Measurements from ENCODE around the gene ACSF2. TPM values are rescaled to one million over a fixed set of nuclear protein-coding genes. Genes with fewer than 3 reads are reported as not detected.

Gene ACSF2
- total RNA-seq, 1 experiment from 2014 or later = 72.7 TPM

DNA sequence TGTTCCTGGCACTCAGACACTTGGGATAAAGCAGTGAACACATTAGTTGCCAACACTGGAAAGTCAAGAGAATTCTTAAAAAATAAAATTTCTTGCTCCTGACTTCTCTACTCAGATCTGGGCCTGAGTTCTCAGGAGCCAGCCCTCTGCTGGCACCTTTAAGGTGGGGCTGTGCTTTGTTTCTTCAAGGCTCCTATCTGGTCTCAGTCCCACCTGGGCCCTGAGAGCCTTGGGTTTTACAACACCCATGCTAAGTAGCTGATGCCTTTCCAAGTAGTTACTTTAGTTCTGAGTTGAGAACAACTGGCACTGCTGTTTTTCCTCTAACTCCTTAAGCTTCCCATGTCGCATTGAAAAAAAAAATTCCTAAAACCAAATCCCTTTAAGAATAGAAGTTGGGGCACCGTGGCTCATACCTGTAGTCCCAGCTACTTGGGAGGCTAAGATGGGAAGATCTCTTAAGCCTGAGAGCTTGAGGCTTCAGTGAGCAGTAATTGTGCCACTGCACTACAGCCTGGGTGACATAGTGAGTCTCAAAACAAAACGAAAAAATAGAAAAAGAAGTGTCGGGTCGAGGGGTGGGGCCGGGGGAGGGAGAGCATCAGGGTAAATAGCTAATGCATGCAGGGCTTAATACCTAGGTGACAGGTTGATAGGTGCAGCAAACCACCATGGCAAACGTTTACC, 26.1 kb downstream of the ACSF2 start:
- TF ChIP-seq EZH2phosphoT487 (IDR thresholded peaks at IDR 0.05; ENCODE audit: borderline replicate concordance, low read length) (no peak), EZH2 (IDR thresholded peaks at IDR 0.05; ENCODE audit: low read length, unreplicated experiment) (no peak)
- TF ChIP-seq, protein P1, sequence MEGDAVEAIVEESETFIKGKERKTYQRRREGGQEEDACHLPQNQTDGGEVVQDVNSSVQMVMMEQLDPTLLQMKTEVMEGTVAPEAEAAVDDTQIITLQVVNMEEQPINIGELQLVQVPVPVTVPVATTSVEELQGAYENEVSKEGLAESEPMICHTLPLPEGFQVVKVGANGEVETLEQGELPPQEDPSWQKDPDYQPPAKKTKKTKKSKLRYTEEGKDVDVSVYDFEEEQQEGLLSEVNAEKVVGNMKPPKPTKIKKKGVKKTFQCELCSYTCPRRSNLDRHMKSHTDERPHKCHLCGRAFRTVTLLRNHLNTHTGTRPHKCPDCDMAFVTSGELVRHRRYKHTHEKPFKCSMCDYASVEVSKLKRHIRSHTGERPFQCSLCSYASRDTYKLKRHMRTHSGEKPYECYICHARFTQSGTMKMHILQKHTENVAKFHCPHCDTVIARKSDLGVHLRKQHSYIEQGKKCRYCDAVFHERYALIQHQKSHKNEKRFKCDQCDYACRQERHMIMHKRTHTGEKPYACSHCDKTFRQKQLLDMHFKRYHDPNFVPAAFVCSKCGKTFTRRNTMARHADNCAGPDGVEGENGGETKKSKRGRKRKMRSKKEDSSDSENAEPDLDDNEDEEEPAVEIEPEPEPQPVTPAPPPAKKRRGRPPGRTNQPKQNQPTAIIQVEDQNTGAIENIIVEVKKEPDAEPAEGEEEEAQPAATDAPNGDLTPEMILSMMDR (conservative IDR thresholded peaks at IDR 0.05; ENCODE audit: low read depth, low read length) = no peak
- ATAC-seq (peak; percentile 8; the same call in 1 of the 2 replicates), DNase-seq (no peak)
- ChIA-PET CTCF (no interaction called here), POLR2A (ENCODE audit: unreplicated experiment) (no interaction called here)
- Histone ChIP-seq H3K4me1 (ENCODE audit: insufficient read depth, low read length) (peaks cover 33% of the 10 kb centered on the region), H3K27ac (ENCODE audit: low read length) (0 out of 2 replicates have a peak overlapping the region, but pooled peaks have one; percentile 7), H3K9ac (ENCODE audit: low read length) (no peak overlapping the region), H3K79me2 (ENCODE audit: low read length) (peaks cover 11% of the 10 kb centered on the region; the same call in 1 of the 2 replicates), H3K9me3 (ENCODE audit: low read length) (no peaks in the 10 kb centered on the region), H3K27me3 (ENCODE audit: low read length) (no peaks in the 10 kb centered on the region), H4K20me1 (ENCODE audit: low read length) (no peaks in the 10 kb centered on the region), H3K36me3 (ENCODE audit: low read depth, low read length) (no peaks in the 10 kb centered on the region; the same call in 1 of the 2 replicates), H3K9me2 (replicated peaks; ENCODE audit: low read length) (no peaks in the 10 kb centered on the region), H3K4me3 (ENCODE audit: low read length) (no peak overlapping the region), H3F3A (ENCODE audit: low read length, unreplicated experiment) (no peaks in the 10 kb centered on the region), H3K4me2 (ENCODE audit: low read length) (peak overlapping the region; percentile 47), H2AFZ (ENCODE audit: low read length) (no peak overlapping the region)
- intact Hi-C loops (cut with micrococcal nuclease) = no loop called here
- no TSS peak for BruUV-seq (replicated peaks)

DNA sequence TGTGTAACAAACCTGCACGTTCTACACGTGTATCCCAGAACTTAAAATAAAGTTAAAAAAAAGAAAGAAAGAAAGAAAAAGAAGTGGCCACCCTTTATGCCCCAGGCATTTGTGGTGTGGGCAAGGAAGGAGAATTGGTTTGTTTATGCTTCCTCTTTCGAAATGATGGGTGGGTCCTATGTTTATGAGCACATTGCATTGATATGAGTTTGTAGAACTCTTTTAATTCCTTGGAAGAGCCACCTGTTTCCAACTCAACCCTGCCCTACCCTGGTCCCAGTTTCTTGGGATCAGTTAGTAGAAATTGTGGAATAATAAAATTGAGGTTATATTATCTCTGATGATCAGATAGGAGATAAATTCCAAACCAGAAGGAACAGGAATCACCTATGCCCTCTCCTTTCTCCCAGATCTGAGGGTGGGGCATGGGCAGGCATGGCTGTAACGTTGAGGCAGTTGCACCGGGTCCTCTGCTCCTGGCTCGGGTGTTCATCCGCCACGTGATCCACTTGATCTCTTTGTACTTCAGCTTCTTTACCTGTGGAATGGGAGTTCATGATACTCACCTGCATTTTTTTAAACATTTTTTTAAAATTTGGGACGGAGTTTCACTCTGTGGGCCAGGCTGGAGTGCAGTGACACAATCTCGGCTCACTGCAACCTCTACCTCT, 26.7 kb downstream of the ACSF2 start:
- ATAC-seq (peak; percentile 85), DNase-seq (peak; percentile 90)
- no peaks in the 10 kb centered on the region for H3K9me2 ChIP-seq (replicated peaks; ENCODE audit: low read length)
- no peaks in the 10 kb centered on the region for H3K9me3 ChIP-seq (ENCODE audit: low read length)
- H4K20me1 ChIP-seq (ENCODE audit: low read length) = no peaks in the 10 kb centered on the region
- H2AFZ ChIP-seq (ENCODE audit: low read length) = no peak overlapping the region
- no peaks in the 10 kb centered on the region for H3F3A ChIP-seq (ENCODE audit: low read length, unreplicated experiment)
- H3K4me2 ChIP-seq (ENCODE audit: low read length) = peak overlapping the region; percentile 47
- H3K36me3 ChIP-seq (ENCODE audit: low read depth, low read length) = no peaks in the 10 kb centered on the region; the same call in 1 of the 2 replicates
- no TSS peak for BruUV-seq (replicated peaks)
- ChIA-PET POLR2A (ENCODE audit: unreplicated experiment) (interaction anchor here (0.5 kb wide), 1 partner anchor 11 kb away, joined by 3 read pairs; no protein-coding TSS in a partner anchor), CTCF (no interaction called here)
- no peak overlapping the region for H3K4me3 ChIP-seq (ENCODE audit: low read length)
- TF ChIP-seq EZH2 (IDR thresholded peaks at IDR 0.05; ENCODE audit: low read length, unreplicated experiment) = no peak
- TF ChIP-seq, protein P1 (conservative IDR thresholded peaks at IDR 0.05; ENCODE audit: low read depth, low read length) = no peak
- TF ChIP-seq EZH2phosphoT487 (IDR thresholded peaks at IDR 0.05; ENCODE audit: borderline replicate concordance, low read length) = no peak
- H3K4me1 ChIP-seq (ENCODE audit: insufficient read depth, low read length) = peaks cover 36% of the 10 kb centered on the region
- intact Hi-C loops (cut with micrococcal nuclease) = no loop called here
- peaks cover 11% of the 10 kb centered on the region; the same call in 1 of the 2 replicates for H3K79me2 ChIP-seq (ENCODE audit: low read length)
- H3K9ac ChIP-seq (ENCODE audit: low read length) = no peak overlapping the region
- no peaks in the 10 kb centered on the region for H3K27me3 ChIP-seq (ENCODE audit: low read length)
- peak overlapping the region; percentile 9; the same call in 1 of the 2 replicates for H3K27ac ChIP-seq (ENCODE audit: low read length)

Measured in PC-3 (cell line).